Fibroblast of villous mesenchyme (primary cell): ENCODE measurements around the gene DST. TPM values are rescaled to one million over a fixed set of nuclear protein-coding genes. Genes with fewer than 3 reads are reported as not detected.

Source experiments
- DNase-seq: peaks from one replicate; pipeline ENCODE4 v3.0.0-alpha.2; 2010; ENCODE audit warnings: low read depth
- H3K4me3 ChIP-seq: 2 replicates; pipeline ENCODE4 v1.5.1; 2011; ENCODE audit warnings: low read depth, mild to moderate bottlenecking, low read length
- CTCF ChIP-seq: IDR thresholded peaks from 2 replicates; pipeline ENCODE4 v1.5.1; 2012; ENCODE audit warnings: low read depth, mild to moderate bottlenecking, low read length; ENCODE audit not compliant: insufficient read depth
- total RNA-seq: library from RNA; depleted of rRNA; stranded (reverse); fragments of >200 nt; gene quantifications from 2 replicates; pipeline ENCODE4 v1.2.3, GENCODE V29; 2012

Gene DST
- total RNA-seq, 1 donor, result 509 TPM

GRCh38 chr6:56620229-56620868 is 22.3 kb downstream of the DST start:
- DNase-seq, result no peak
- TF ChIP-seq CTCF, result no peak
- no peak overlapping the region for H3K4me3 ChIP-seq

GRCh38 chr6:56618050-56618449 is 24.6 kb downstream of the DST start:
- no peak for DNase-seq
- peak; percentile 32 for TF ChIP-seq CTCF
- H3K4me3 ChIP-seq, result no peak overlapping the region

GRCh38 chr6:56616967-56617366 is 25.7 kb downstream of the DST start:
- H3K4me3 ChIP-seq, result no peak overlapping the region
- DNase-seq, result no peak
- TF ChIP-seq CTCF, result no peak

GRCh38 chr6:56613247-56613851 is 29.3 kb downstream of the DST start:
- no peak for TF ChIP-seq CTCF
- no peak overlapping the region for H3K4me3 ChIP-seq
- no peak for DNase-seq

- TF ChIP-seq CTCF, result no peak
- no peak for DNase-seq
- no peak overlapping the region for H3K4me3 ChIP-seq
These were observed 34.4 kb downstream of the DST start for GRCh38 chr6:56608332-56608731.

- DNase-seq, result no peak
- H3K4me3 ChIP-seq, result no peak overlapping the region
- TF ChIP-seq CTCF, result no peak
These were observed 35.5 kb downstream of the DST start for GRCh38 chr6:56607111-56607752.
